ENCODE data around the gene UBE2E2. TPM values are rescaled to one million over a fixed set of nuclear protein-coding genes. Genes with fewer than 3 reads are reported as not detected.

The UBE2E2 gene
- polyA plus RNA-seq, 2 donors: 16.6 to 21.0 TPM

DNA sequence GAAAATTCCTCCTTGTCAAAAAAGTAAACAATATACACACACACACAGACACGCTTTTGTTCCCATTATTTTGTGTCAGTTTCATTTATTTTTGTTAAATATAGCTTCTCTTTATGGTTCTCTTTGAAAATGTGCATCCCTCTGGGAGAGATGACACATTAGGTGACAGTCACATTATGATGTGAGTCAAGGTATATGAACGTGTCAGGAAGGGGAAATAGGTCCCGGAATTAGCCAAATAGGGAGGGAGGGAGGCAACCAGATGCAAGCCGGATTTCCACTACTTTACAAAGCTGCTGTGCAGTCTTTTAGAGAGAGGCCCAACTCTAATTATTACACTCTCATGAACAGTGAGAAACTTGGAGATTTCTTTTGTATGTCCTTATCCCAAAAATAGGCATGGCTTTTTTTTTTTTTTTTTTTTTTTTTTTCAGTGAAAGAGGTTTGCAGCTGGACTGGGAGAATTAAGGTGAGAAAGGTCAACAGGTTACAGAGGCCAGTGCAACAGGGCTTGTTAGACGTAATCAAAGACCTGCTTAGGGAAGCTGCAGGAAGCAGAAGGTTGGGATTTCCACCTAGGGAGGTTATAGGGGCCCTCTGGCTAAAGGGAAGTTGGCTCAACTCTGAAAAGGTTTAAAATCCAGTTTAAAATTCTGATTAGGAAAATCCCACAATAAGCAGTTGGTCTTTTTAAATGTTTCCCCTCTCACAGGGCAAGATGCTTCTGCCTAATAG, 362.1 kb downstream of the UBE2E2 start:
- no peaks in the 10 kb centered on the region for H3K36me3 ChIP-seq (ENCODE audit: control insufficient read depth in 2 of 2, insufficient read depth in 2 of 2, low read length in 1 of 2)
- no peaks in the 10 kb centered on the region for H3K27me3 ChIP-seq (ENCODE audit: control insufficient read depth in 1 of 2, insufficient read depth in 2 of 2, low read length in 2 of 2)
- no peak overlapping the region for H3K4me3 ChIP-seq (ENCODE audit: low read depth in 1 of 2, low read length in 2 of 2)
- H3K4me1 ChIP-seq (ENCODE audit: control insufficient read depth in 2 of 2, insufficient read depth in 2 of 2, low read length in 1 of 2): no peaks in the 10 kb centered on the region
- 68 to 81% methylated on average over 5 of the region's 5 CpGs for WGBS, 2 donors
- no peaks in the 10 kb centered on the region for H3K9me3 ChIP-seq (ENCODE audit: control insufficient read depth in 2 of 2, insufficient read depth in 1 of 2, low read depth in 1 of 2, low read length in 1 of 2)
- no peak overlapping the region for H3K27ac ChIP-seq (ENCODE audit: low read depth in 2 of 2, low read length in 1 of 2)

DNA sequence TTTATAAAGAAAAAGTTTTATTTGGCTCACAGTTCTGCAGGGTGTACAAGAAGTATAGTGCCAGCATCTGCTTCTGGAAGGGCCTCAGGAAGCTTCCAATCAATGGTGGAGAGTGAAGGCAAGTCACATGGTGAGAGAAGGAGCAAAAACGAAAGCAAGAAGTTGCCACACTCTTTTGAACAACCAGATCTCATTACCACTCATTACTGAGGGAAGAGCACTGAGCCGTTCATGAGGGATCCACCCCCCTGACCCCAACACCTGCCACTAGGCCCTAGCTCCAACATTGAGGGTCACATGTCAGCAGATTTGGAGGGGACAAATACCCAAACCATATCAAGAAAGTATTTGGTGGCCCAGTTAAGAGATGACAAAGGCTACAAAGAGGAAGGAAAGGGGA, 363.4 kb downstream of the UBE2E2 start:
- Histone ChIP-seq H3K36me3 (ENCODE audit: control insufficient read depth in 2 of 2, insufficient read depth in 2 of 2, low read length in 1 of 2) (no peaks in the 10 kb centered on the region), H3K4me3 (ENCODE audit: low read depth in 1 of 2, low read length in 2 of 2) (no peak overlapping the region), H3K27me3 (ENCODE audit: control insufficient read depth in 1 of 2, insufficient read depth in 2 of 2, low read length in 2 of 2) (no peaks in the 10 kb centered on the region), H3K27ac (ENCODE audit: low read depth in 2 of 2, low read length in 1 of 2) (no peak overlapping the region), H3K9me3 (ENCODE audit: control insufficient read depth in 2 of 2, insufficient read depth in 1 of 2, low read depth in 1 of 2, low read length in 1 of 2) (no peaks in the 10 kb centered on the region), H3K4me1 (ENCODE audit: control insufficient read depth in 2 of 2, insufficient read depth in 2 of 2, low read length in 1 of 2) (no peaks in the 10 kb centered on the region)
- WGBS, 2 donors: 83 to 85% methylated on average over 2 of the region's 2 CpGs

DNA sequence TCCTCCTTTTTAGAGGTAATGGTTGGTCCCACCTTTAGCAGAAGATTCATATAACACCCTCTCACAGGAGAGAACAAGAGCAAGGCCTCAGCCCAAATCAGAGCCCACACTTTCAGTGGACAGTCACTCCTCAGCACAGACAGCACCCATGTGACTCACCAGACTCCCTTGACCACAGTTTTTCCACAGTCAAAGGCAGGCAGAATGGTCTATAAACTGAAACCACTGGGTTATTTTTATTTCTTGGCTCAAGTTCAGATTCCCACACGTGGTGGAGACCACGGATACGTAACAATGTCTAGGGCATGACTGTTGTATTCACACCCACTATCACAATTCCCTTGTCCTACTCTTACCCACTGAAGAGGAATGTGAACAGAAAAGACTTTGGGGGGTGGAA, 364.8 kb downstream of the UBE2E2 start:
- no peaks in the 10 kb centered on the region for H3K9me3 ChIP-seq (ENCODE audit: control insufficient read depth in 2 of 2, insufficient read depth in 1 of 2, low read depth in 1 of 2, low read length in 1 of 2)
- 33 to 46% methylated on average over 3 of the region's 3 CpGs for WGBS, 2 donors

DNA sequence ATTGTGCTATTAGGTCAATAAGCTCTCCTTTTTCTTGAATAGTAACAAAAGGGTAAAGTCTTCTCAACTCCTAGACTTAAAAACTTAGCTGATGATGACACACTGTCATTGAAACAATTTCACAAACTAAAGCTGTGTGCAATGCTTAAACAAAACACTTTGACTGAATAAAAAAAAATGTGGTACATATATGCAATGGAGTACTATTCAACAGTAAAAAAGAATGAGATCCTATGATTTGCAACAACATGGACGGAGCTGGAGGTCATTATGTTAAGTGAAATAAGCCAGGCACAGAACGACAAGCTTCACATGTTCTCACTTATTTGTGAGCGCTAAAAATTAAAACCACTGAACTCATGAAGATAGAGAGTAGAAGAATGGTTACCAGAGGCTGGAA, 370.7 kb downstream of the UBE2E2 start:
- Histone ChIP-seq H3K36me3 (ENCODE audit: control insufficient read depth in 2 of 2, insufficient read depth in 2 of 2, low read length in 1 of 2) (no peaks in the 10 kb centered on the region), H3K27me3 (ENCODE audit: control insufficient read depth in 1 of 2, insufficient read depth in 2 of 2, low read length in 2 of 2) (no peaks in the 10 kb centered on the region), H3K9me3 (ENCODE audit: control insufficient read depth in 2 of 2, insufficient read depth in 1 of 2, low read depth in 1 of 2, low read length in 1 of 2) (no peaks in the 10 kb centered on the region), H3K4me1 (ENCODE audit: control insufficient read depth in 2 of 2, insufficient read depth in 2 of 2, low read length in 1 of 2) (no peaks in the 10 kb centered on the region), H3K4me3 (ENCODE audit: low read depth in 1 of 2, low read length in 2 of 2) (no peak overlapping the region), H3K27ac (ENCODE audit: low read depth in 2 of 2, low read length in 1 of 2) (no peak overlapping the region)
- WGBS, 2 donors: 95 to 96% methylated on average over 3 of the region's 3 CpGs

More for the DNA sequence above, 364.8 kb downstream of the UBE2E2 start:
- Histone ChIP-seq H3K27ac (ENCODE audit: low read depth in 2 of 2, low read length in 1 of 2) (no peak overlapping the region), H3K27me3 (ENCODE audit: control insufficient read depth in 1 of 2, insufficient read depth in 2 of 2, low read length in 2 of 2) (no peaks in the 10 kb centered on the region), H3K36me3 (ENCODE audit: control insufficient read depth in 2 of 2, insufficient read depth in 2 of 2, low read length in 1 of 2) (no peaks in the 10 kb centered on the region), H3K4me3 (ENCODE audit: low read depth in 1 of 2, low read length in 2 of 2) (no peak overlapping the region), H3K4me1 (ENCODE audit: control insufficient read depth in 2 of 2, insufficient read depth in 2 of 2, low read length in 1 of 2) (no peaks in the 10 kb centered on the region)

DNA sequence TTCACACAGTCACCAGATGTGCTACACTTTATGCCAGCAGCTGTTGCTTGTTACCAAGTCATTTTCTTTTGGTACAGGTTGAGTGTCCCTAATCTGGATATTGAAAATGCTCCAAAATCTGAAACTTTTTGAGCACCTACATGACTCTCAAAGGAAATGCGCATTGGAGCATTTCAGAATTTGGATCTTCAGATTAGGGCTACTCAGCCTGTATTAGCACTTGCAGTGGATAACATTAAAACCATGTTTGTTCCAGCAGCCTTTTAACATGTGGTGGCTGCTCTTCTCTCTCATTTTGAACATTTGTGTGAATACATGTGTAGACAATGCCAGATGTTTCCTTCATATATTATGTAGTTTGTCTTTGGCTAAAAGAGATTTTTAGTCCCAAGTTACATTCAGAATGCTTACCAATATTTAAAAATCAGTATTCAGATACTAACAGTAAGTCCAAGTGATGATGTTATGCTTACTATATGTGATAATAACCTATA, 371.7 kb downstream of the UBE2E2 start:
- WGBS, 2 donors: 97 to 98% methylated on average over 1 of the region's 1 CpG
- H3K36me3 ChIP-seq (ENCODE audit: control insufficient read depth in 2 of 2, insufficient read depth in 2 of 2, low read length in 1 of 2): no peaks in the 10 kb centered on the region
- no peaks in the 10 kb centered on the region for H3K4me1 ChIP-seq (ENCODE audit: control insufficient read depth in 2 of 2, insufficient read depth in 2 of 2, low read length in 1 of 2)
- H3K4me3 ChIP-seq (ENCODE audit: low read depth in 1 of 2, low read length in 2 of 2): no peak overlapping the region
- no peak overlapping the region for H3K27ac ChIP-seq (ENCODE audit: low read depth in 2 of 2, low read length in 1 of 2)
- no peaks in the 10 kb centered on the region for H3K27me3 ChIP-seq (ENCODE audit: control insufficient read depth in 1 of 2, insufficient read depth in 2 of 2, low read length in 2 of 2)
- no peaks in the 10 kb centered on the region for H3K9me3 ChIP-seq (ENCODE audit: control insufficient read depth in 2 of 2, insufficient read depth in 1 of 2, low read depth in 1 of 2, low read length in 1 of 2)

DNA sequence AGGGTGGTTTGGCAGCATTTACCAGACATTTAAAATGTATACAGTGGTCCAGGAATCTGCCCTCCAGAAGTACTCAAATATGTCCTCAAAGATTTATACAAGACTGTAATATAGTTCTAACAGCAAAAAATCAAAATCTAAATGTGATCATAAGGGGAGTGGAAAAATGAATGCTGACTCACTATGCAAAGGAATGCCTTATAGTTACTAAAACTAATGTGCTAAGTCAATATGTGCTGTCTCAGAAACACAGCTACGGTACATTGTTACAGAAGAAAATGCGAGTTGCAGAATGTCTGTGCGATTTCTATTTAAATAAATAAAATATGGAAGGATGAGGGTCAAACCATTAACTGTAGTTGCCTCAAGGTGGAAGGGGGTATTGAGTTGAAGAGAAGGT, 372.6 kb downstream of the UBE2E2 start:
- Histone ChIP-seq H3K9me3 (ENCODE audit: control insufficient read depth in 2 of 2, insufficient read depth in 1 of 2, low read depth in 1 of 2, low read length in 1 of 2) (no peaks in the 10 kb centered on the region), H3K27ac (ENCODE audit: low read depth in 2 of 2, low read length in 1 of 2) (no peak overlapping the region), H3K36me3 (ENCODE audit: control insufficient read depth in 2 of 2, insufficient read depth in 2 of 2, low read length in 1 of 2) (no peaks in the 10 kb centered on the region), H3K4me3 (ENCODE audit: low read depth in 1 of 2, low read length in 2 of 2) (no peak overlapping the region), H3K4me1 (ENCODE audit: control insufficient read depth in 2 of 2, insufficient read depth in 2 of 2, low read length in 1 of 2) (no peaks in the 10 kb centered on the region), H3K27me3 (ENCODE audit: control insufficient read depth in 1 of 2, insufficient read depth in 2 of 2, low read length in 2 of 2) (no peaks in the 10 kb centered on the region)
- 92 to 97% methylated on average over 3 of the region's 3 CpGs for WGBS, 2 donors

DNA sequence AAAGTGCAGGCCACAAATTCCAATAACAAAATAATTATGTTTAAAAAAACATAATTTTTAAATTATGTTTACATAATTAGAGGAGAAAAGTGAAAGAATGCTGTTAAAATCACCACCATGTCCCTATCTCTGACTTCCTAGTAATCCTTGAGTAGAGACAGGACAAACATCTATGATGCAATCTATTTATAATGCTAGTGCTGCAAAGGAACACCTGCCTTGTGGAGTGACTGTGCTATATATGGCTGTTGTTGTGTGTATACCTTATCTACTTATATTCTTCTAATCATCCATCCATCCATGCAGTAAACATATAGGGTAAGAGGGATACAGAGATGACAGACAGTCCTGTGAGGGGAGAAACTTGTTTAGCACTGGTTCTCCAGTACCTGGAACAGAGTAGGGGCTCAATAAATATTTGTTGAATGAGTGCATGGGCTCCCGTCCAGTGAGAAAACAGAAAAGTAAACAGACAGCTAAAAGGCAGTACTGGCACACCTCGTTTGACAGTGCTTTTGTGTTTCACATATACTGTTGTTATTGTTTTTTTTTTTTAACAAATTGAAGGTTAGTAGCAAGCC, 373.3 kb downstream of the UBE2E2 start:
- no peak overlapping the region for H3K27ac ChIP-seq (ENCODE audit: low read depth in 2 of 2, low read length in 1 of 2)
- no peak overlapping the region for H3K4me3 ChIP-seq (ENCODE audit: low read depth in 1 of 2, low read length in 2 of 2)
- H3K9me3 ChIP-seq (ENCODE audit: control insufficient read depth in 2 of 2, insufficient read depth in 1 of 2, low read depth in 1 of 2, low read length in 1 of 2): no peaks in the 10 kb centered on the region
- no peaks in the 10 kb centered on the region for H3K4me1 ChIP-seq (ENCODE audit: control insufficient read depth in 2 of 2, insufficient read depth in 2 of 2, low read length in 1 of 2)
- H3K27me3 ChIP-seq (ENCODE audit: control insufficient read depth in 1 of 2, insufficient read depth in 2 of 2, low read length in 2 of 2): no peaks in the 10 kb centered on the region
- 49 to 52% methylated on average over 2 of the region's 2 CpGs for WGBS, 2 donors
- H3K36me3 ChIP-seq (ENCODE audit: control insufficient read depth in 2 of 2, insufficient read depth in 2 of 2, low read length in 1 of 2): no peaks in the 10 kb centered on the region

DNA sequence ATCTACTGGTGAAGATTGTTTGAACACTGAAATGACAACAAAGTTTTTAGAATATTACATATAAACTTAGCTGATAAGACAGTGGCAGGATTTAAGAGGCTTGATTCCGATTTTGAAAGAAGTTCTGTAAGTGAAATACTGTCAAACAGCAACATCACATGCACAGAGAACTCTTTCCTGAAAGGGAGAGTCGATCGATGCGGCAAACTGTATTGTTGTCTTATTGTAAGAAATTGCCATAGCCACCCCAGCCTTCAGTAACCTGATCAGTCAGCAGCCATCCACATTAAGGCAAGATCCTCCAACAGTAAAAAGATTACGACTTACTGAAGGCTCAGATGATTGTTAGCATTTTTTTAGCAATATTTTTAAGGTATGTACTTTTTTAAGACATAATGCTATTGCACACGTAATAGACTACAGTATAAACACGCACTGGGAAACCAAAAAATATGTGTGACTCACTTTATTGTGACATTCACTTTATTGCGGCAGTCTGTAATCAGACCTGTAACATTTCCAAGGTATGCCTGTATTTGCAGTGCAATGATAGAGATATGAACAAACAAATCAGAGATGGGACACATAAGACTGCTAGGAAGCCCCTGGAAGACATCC, 377.1 kb downstream of the UBE2E2 start:
- Histone ChIP-seq H3K27me3 (ENCODE audit: control insufficient read depth in 1 of 2, insufficient read depth in 2 of 2, low read length in 2 of 2) (no peaks in the 10 kb centered on the region), H3K9me3 (ENCODE audit: control insufficient read depth in 2 of 2, insufficient read depth in 1 of 2, low read depth in 1 of 2, low read length in 1 of 2) (no peaks in the 10 kb centered on the region), H3K27ac (ENCODE audit: low read depth in 2 of 2, low read length in 1 of 2) (no peak overlapping the region), H3K4me3 (ENCODE audit: low read depth in 1 of 2, low read length in 2 of 2) (no peak overlapping the region), H3K36me3 (ENCODE audit: control insufficient read depth in 2 of 2, insufficient read depth in 2 of 2, low read length in 1 of 2) (no peaks in the 10 kb centered on the region), H3K4me1 (ENCODE audit: control insufficient read depth in 2 of 2, insufficient read depth in 2 of 2, low read length in 1 of 2) (no peaks in the 10 kb centered on the region)
- WGBS, 2 donors: 85 to 87% methylated on average over 8 of the region's 8 CpGs

DNA sequence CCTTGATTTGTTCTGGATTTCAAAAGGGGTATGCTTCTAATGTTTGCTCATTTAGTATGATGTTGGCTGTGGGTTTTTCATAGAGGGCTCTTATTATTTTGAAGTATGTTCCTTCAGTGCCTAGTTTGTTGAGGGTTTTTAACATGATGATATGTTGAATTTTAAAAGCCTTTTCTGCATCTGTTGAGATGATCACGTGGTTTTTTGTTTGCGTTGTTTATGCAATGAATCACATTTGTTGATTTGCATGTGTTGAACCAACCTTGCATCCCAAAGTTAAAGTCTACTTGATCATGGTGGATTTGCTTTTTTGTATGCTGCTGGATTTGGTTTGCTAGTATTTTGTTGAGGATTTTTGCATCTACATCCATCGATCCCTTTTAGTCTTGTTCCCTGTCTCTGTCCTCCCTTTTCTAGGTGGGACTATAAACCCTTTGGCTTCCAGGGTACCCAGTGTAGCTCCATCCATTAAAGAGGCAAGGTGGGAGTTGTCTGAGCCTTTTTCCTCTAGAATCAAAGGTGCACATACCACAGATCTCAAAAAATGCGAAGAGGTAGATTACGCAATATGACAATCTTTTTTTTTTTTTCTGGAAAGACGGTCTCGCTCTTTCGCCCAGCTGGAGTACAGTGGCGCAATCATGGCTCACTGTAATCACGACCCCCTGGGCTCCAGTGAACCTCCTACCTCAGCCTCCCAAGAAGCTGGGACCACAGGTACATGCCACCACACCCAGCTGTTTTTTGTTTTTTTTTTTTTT, 381.0 kb downstream of the UBE2E2 start:
- Histone ChIP-seq H3K4me1 (ENCODE audit: control insufficient read depth in 2 of 2, insufficient read depth in 2 of 2, low read length in 1 of 2) (no peaks in the 10 kb centered on the region), H3K9me3 (ENCODE audit: control insufficient read depth in 2 of 2, insufficient read depth in 1 of 2, low read depth in 1 of 2, low read length in 1 of 2) (no peaks in the 10 kb centered on the region), H3K36me3 (ENCODE audit: control insufficient read depth in 2 of 2, insufficient read depth in 2 of 2, low read length in 1 of 2) (no peaks in the 10 kb centered on the region), H3K27ac (ENCODE audit: low read depth in 2 of 2, low read length in 1 of 2) (no peak overlapping the region), H3K27me3 (ENCODE audit: control insufficient read depth in 1 of 2, insufficient read depth in 2 of 2, low read length in 2 of 2) (no peaks in the 10 kb centered on the region), H3K4me3 (ENCODE audit: low read depth in 1 of 2, low read length in 2 of 2) (no peak overlapping the region)
- WGBS, 2 donors: 93 to 95% methylated on average over 10 of the region's 10 CpGs
